ENCODE results near the gene RIMBP2.

The RIMBP2 gene

GRCh38 chr12:130371296-130371695 lies 344.8 kb downstream of the RIMBP2 start:
- Histone ChIP-seq H3K27ac (ENCODE audit: extremely low read depth, low read depth, low read length) (no peak overlapping the region), H3K36me3 (ENCODE audit: control insufficient read depth in 2 of 2, insufficient read depth in 1 of 2, low read length in 2 of 2) (no peaks in the 10 kb centered on the region), H3K9me3 (ENCODE audit: control insufficient read depth, insufficient read depth, low read depth, low read length) (no peaks in the 10 kb centered on the region), H3K4me3 (ENCODE audit: low read depth, low read length) (no peak overlapping the region), H3K4me1 (ENCODE audit: control insufficient read depth, insufficient read depth, low read length) (no peaks in the 10 kb centered on the region)
- CTCF ChIA-PET, result interaction anchor here (1.2 kb wide), 1 partner anchor 733 kb away, joined by 3 read pairs; no protein-coding TSS in a partner anchor
- POLR2A ChIA-PET, result no interaction called here
- no peak for TF ChIP-seq ZBTB21 (tag by site-specific recombination; IDR thresholded peaks at IDR 0.05)
- no peak for TF ChIP-seq ZNF621 (tag by site-specific recombination; IDR thresholded peaks at IDR 0.05)
- no peak for TF ChIP-seq CTCF (tag by site-specific recombination; IDR thresholded peaks at IDR 0.05)
- TF ChIP-seq ZNF585B (tag by site-specific recombination; IDR thresholded peaks at IDR 0.05), result no peak
- TF ChIP-seq ZNF311 (tag by site-specific recombination; IDR thresholded peaks at IDR 0.05; ENCODE audit: borderline replicate concordance), result no peak
- TF ChIP-seq ZNF391 (tag by site-specific recombination; IDR thresholded peaks at IDR 0.05; ENCODE audit: borderline replicate concordance, low read depth), result no peak
- no peak for TF ChIP-seq PRDM10 (tag by site-specific recombination; IDR thresholded peaks at IDR 0.05)

GRCh38 chr12:130369816-130370215 lies 346.3 kb downstream of the RIMBP2 start:
- Histone ChIP-seq H3K36me3 (ENCODE audit: control insufficient read depth in 2 of 2, insufficient read depth in 1 of 2, low read length in 2 of 2) (no peaks in the 10 kb centered on the region), H3K4me1 (ENCODE audit: control insufficient read depth, insufficient read depth, low read length) (no peaks in the 10 kb centered on the region), H3K27ac (ENCODE audit: extremely low read depth, low read depth, low read length) (no peak overlapping the region), H3K9me3 (ENCODE audit: control insufficient read depth, insufficient read depth, low read depth, low read length) (no peaks in the 10 kb centered on the region), H3K4me3 (ENCODE audit: low read depth, low read length) (no peak overlapping the region)
- ChIA-PET CTCF (no interaction called here), POLR2A (no interaction called here)
- TF ChIP-seq SALL2 (tag by site-specific recombination; IDR thresholded peaks at IDR 0.05; ENCODE audit: borderline replicate concordance) (no peak), ZNF488 (tag by site-specific recombination; IDR thresholded peaks at IDR 0.05) (no peak), ZNF548 (tag by site-specific recombination; IDR thresholded peaks at IDR 0.05) (no peak), ATF2 (tag by site-specific recombination; IDR thresholded peaks at IDR 0.05; ENCODE audit: low read depth) (no peak), PBX3 (CRISPR knock-in tag; IDR thresholded peaks at IDR 0.05) (no peak), ZNF707 (tag by site-specific recombination; IDR thresholded peaks at IDR 0.05) (no peak), TRIM28 (IDR thresholded peaks at IDR 0.05; ENCODE audit: borderline replicate concordance, low read length) (no peak), KLF9 (tag by site-specific recombination; IDR thresholded peaks at IDR 0.05; ENCODE audit: low read depth) (no peak), ZFP37 (tag by site-specific recombination; IDR thresholded peaks at IDR 0.05) (no peak), RBAK (tag by site-specific recombination; IDR thresholded peaks at IDR 0.05) (no peak), ZNF248 (tag by site-specific recombination; IDR thresholded peaks at IDR 0.05) (no peak), ZNF266 (tag by site-specific recombination; IDR thresholded peaks at IDR 0.05; ENCODE audit: low read depth) (no peak), ZNF169 (tag by site-specific recombination; IDR thresholded peaks at IDR 0.05) (no peak), ZNF155 (tag by site-specific recombination; IDR thresholded peaks at IDR 0.05) (no peak)

Measured in HEK293 (cell line).